Central memory CD4-positive, alpha-beta T cell (primary cell): ENCODE results near the gene ICOSLG.
"Not testable (repeated sequence)": the region's sequence is repeated elsewhere in the genome, so short reads cannot be mapped to it uniquely, and the experiment has no call there.

Experiments used
- DNase-seq: peaks from one replicate; pipeline ENCODE4 v3.0.0; 2022

Gene ICOSLG

DNA sequence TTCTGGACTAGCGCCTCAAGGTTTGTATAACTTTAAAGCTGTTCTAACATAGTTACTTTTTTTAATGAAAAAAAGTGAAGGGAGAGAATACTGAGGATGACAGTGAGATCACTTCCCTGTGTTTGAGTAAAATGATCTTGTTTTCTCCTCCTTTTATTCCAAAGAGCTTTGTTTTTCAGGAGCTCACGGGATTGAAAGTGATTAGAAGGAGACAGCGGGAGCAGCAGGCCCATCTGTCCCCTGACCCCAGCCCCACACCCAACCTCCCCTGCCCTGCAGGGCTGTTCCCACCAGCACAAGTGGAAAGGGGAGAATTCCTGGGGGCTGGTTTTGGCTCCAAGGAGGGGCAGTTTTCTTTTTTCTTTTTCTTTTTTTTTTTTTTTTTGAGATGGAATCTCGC, 23.0 kb upstream of the ICOSLG start:
- DNase-seq, result no peak

DNA sequence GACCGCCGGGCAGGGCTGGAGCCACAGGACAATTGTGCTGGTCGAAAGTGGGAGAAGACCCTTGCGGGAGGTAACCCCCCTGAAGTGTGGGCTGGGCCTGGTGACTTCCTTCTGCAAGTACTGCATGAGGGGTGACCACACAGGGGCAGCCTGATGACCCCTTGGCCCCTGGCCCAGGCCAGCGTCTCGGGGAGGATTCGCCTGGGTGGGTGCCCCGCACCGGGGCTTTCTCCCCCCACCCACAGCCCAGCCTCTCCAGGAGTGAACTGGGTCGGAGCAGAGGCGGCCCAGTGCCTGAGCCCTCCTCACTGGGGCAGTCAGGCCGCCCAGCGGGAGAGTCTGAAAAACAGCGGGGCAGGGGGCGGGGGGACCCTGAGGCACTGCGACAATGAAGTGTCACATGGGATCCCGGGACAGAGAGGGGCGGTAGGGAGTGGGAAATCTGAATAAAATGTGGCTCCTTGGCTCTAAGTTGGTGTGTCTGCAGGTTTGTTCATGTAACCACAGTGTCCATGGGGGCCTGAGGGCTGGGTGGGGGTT, 22.5 kb upstream of the ICOSLG start:
- DNase-seq, result no peak

GRCh38 chr21:44262338-44263056, 21.8 kb upstream of the ICOSLG start:
- DNase-seq, result no peak

GRCh38 chr21:44261675-44262295, 21.0 kb upstream of the ICOSLG start, which contains the start of gene DNMT3L:
DNMT3L (minus strand) TSS chr21:44261897; CDS start chr21:44261259, 638 bp downstream.
- DNase-seq, result no peak

DNA sequence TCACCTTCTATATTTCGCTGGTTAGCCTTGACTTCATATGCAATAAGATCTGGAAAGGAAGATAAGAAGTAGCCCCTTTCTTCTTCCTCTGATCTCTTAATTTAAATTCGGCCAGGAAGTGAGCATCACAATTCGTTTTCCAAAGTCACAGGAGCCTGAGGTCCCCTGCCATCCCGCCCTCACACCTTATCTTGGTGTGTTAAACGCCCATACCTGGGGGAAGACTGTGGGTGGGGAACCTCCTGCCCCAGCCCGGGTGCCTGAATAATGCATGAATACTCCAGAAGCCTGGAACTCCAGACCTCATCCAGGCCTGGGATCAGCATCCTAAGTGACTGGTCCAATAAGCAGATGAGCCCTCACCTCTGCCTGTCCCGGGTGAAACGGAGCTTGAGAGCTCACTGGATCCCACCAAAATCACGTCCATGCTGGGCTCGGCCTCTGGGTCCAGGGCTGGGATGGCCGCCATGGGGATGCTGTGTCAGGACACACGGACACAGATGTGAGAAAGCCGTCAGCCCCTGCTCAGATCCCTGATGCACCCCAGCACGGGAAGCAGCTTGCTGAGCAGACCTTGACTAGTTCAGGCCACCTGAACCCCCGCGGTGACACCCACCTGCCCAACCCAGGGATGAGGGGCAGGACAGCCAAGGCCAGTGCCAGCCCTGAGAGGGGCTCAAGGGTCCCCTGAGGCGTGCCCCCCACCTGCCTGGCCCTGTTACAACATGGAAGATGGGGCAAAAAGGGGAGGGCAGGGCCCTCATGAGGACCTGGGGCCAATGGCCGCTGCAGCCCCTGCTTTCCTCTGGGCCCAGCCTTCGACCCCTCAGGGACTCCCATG, 20.3 kb upstream of the ICOSLG start:
- DNase-seq, result no peak

GRCh38 chr21:44260066-44260465, 19.3 kb upstream of the ICOSLG start:
- DNase-seq, result no peak

DNA sequence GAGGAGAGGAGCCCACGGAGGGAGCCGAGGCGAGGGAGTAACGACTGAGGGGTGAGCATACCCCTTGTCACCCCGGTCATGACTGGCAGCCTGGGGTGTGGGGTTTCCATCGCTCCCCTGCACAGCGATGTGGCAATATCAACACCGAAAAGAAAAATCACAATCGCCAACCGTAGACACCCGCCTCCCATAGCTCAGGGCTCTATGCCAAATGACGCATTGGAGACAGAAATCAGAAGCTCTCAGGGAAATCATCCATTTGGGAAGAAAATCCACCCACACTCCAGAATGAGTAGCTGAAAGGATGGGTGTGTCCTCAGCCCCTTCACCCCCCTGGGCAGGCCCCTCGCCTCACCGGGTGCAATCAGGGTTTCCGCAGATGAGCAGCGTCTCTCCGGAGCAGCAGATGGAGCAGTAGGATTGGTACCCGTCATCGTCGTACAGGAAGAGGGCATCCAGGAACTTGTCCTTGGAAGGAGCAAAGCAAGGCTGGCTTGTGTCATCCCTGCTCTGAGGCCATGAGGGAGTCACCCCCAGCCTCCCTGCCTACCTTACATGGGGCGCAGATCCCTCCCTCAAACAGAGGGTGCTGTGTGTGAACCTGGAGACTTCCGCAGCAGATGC, 18.5 kb upstream of the ICOSLG start:
- no peak for DNase-seq

GRCh38 chr21:44258056-44258725, 17.4 kb upstream of the ICOSLG start:
- DNase-seq, result no peak

DNA sequence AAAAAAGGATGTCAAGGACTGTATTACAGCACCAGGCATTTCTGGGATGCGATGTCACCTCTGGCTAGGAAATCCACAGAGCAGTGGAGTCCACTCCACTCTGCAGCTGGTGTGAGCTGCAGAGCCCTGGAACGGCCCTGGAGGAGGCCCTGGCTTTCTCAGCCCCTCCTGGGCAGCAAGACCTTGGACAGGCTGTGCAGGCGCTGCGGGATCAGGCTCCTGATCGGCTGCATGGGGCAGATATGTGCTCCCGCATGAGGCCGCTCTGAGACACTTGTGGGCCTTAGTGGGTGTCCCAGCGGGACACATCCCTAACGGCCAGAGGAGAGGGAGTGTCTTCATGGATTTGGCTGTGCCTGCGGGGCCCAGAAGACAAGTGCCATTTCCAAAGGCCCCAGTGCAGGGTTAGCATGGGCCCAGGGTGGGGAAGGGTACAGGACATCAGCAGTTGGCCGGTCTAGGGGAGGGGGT, 14.8 kb upstream of the ICOSLG start:
- no peak for DNase-seq

GRCh38 chr21:44253832-44254710, 13.3 kb upstream of the ICOSLG start:
- no peak for DNase-seq

DNA sequence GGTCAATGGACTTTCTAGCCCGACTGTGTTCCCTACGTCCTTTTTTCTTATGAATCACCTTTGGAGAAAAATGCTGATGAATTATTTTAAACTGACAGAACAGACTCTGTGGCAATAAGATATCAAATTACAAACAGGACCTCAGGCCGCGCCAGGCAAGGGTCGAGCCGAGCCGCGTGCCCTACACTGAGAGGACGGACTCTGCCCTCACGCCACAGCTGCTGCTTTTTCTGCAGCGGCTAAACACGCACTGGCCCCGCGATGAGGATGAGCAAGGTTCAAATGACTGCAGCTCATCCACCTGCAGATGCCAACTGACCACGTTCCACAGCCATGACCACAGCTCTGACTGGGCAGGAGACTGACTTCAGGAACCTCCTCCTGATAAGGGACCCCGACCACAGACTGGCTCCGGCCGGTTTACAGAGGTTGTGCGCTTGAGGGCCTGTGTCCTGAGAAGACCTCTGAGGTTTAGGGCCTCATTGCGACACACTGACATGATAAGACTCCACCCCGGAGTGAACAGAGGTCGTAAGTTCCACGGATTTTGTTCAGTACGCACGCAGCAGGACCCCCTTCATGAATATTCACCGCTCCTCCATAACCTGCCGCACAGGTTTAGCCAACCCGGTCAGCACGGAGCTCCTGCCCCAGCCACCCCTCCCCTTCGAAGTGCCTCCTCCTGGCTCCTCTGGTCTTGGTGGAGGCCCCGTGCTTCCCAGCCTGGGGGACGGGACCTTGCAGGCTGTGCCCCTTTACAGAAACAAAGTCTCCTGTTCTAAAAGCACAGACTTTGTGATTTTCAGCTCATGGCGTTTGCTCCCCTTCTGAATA, 8.7 kb upstream of the ICOSLG start:
- DNase-seq, result not testable (repeated sequence)

DNA sequence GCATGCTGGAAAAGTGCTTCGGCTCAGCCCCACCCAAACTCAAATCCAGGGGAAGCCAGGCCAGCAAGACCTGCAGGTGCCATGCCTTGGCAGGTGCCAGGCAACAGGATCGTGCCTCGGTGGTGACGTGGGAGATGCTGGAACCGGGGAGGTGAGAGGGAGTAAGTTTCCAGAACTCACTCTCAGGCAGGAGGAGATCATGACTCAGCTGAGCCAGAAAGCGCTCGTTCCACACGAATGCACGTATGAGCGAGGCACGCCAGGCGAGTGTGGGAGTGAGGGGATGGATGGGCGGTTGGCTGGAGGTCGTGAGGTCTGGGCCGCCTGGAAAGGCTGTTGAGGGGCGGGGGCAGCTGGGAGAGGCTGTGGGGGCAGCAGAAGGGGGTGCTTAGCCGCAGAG, 7.2 kb upstream of the ICOSLG start:
- not testable (repeated sequence) for DNase-seq

- not testable (repeated sequence) for DNase-seq
These were observed 3.2 kb upstream of the ICOSLG start for GRCh38 chr21:44243980-44244379.

GRCh38 chr21:44241281-44241680, 538 bp upstream of the ICOSLG start:
- not testable (repeated sequence) for DNase-seq

- not testable (repeated sequence) for DNase-seq
These were observed 390 bp downstream of the ICOSLG start for GRCh38 chr21:44240353-44240752.

DNA sequence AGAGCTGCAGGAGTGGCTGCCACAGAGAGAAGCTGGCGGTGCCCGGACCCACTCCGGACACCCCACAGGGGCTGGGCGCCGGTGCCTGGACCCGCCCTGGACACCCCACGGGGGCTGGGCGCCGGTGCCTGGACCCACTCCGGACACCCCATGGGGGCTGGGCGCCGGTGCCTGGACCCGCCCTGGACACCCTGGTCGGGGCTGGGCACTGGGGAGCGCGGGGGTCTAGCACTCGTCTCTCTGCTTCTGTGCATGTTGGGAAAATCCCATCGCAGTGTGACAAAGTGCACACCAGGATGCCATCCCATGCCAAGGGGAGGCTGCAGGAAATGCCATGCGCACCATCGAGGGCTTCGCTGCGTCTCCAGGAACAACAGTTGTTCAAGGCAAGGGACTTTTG, 11.2 kb downstream of the ICOSLG start:
- DNase-seq, result not testable (repeated sequence)

DNA sequence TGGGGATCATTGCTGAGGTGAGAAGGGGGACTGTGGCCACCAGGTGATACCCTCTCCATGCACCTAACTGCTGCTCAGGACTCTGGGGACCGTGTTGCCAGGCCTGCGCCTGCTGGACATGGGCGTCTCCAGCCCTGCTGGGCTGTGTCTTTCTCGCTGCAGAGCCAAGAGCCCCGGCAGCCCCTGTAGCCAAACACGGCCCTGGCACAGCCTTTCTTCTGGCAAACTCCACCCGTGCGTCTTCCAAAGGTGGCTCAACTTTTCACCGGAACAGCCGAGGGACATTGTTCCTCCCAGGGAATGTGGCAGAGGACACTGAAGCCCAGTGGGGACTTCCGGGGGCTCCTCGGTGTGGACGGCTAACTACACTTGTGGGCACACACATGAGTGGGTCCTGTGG, 12.6 kb downstream of the ICOSLG start:
- DNase-seq, result not testable (repeated sequence)

DNA sequence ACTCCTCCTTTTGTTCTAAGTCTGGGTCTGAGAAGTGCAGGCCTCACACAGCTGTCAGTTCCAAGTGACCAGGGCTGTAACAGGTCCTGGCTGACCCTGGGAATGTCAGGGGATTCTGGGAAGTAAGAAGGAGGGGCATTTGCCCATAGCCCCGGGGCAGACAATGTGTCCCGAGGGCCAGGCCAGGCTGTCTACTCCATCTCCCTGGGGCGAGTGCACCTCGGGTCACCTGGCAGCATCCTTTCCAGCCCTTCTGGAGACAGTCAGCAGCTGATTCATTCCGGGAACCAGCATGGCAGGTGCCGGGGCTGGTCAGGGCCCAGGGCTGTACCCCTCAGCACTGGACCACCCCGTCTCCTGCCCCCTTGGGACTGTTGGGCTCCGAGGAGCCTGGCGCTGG, 13.1 kb downstream of the ICOSLG start:
- not testable (repeated sequence) for DNase-seq

GRCh38 chr21:44225605-44226004, 15.1 kb downstream of the ICOSLG start:
- not testable (repeated sequence) for DNase-seq

- not testable (repeated sequence) for DNase-seq
These were observed 17.4 kb downstream of the ICOSLG start for GRCh38 chr21:44223334-44223733.
